ENCODE data around the gene GUK1. TPM values are rescaled to one million over a fixed set of nuclear protein-coding genes. Genes with fewer than 3 reads are reported as not detected.

Gene GUK1
- total and polyA plus RNA-seq, 2 of the 8 experiments (the other 6 are each of a cell fraction or from before 2014, with no cell fraction given), result 68.5 to 183 TPM

GRCh38 chr1:228095161-228095560 lies 44.9 kb upstream of the GUK1 start:
- no peak overlapping the region for H4K5ac ChIP-seq (ENCODE audit: insufficient read length, low read depth, low read length)
- H3K23me2 ChIP-seq (ENCODE audit: low read depth, low read length), result no peaks in the 10 kb centered on the region
- POLR2A ChIA-PET (ENCODE audit: partially characterized antibody), result no interaction called here
- peaks cover 48% of the 10 kb centered on the region for H3K79me1 ChIP-seq (ENCODE audit: low read depth, low read length)
- no peak overlapping the region for H2BK12ac ChIP-seq (ENCODE audit: low read depth, low read length)
- no peak overlapping the region for H3K14ac ChIP-seq (ENCODE audit: insufficient read length)
- no peak overlapping the region for H3K56ac ChIP-seq (replicated peaks; ENCODE audit: insufficient read length, low read depth, low read length)
- peaks cover 3 to 5% of the 10 kb centered on the region in 2 experiments; a peak in 3 of 4 replicates for H3K9me3 ChIP-seq (ENCODE audit: insufficient read depth in 2 of 2, low read depth in 1 of 2, low read length in 1 of 2)
- no peak overlapping the region for H3K4me2 ChIP-seq (ENCODE audit: insufficient read depth in 1 of 2, low read depth in 2 of 2, low read length in 2 of 2)
- no peak overlapping the region for H2BK5ac ChIP-seq (ENCODE audit: low read depth, low read length)
- H3K23ac ChIP-seq (ENCODE audit: insufficient read length), result no peak overlapping the region
- H3K27ac ChIP-seq (ENCODE audit: low read depth, low read length), result no peak overlapping the region
- H2AFZ ChIP-seq (ENCODE audit: low read length), result no peak overlapping the region
- H3K9ac ChIP-seq (replicated peaks in 1 of 4; ENCODE audit: extremely low read depth in 1 of 4, low read depth in 3 of 4, low read length in 3 of 4), result no peak overlapping the region
- no peak overlapping the region for H2BK120ac ChIP-seq (replicated peaks; ENCODE audit: low read depth, low read length)
- peaks cover 37 to 70% of the 10 kb centered on the region in 2 experiments for H4K20me1 ChIP-seq (replicated peaks in 1 of 2; ENCODE audit: control insufficient read depth in 1 of 2, insufficient read depth in 2 of 2, low read length in 2 of 2)
- CTCF ChIA-PET (ENCODE audit: partially characterized antibody), result interaction anchor here (1.0 to 2.0 kb wide), 2 partner anchors 90 to 92 kb away, joined by 5 read pairs; no protein-coding TSS in a partner anchor
- no peak overlapping the region for H4K91ac ChIP-seq (replicated peaks; ENCODE audit: insufficient read length, low read length)
- H3K4me3 ChIP-seq (ENCODE audit: extremely low read depth in 1 of 4, insufficient read depth in 2 of 4, low read depth in 3 of 4, low read length in 4 of 4), result no peak overlapping the region
- no peak overlapping the region for H3K4ac ChIP-seq (replicated peaks; ENCODE audit: insufficient read length, low read depth, low read length)
- H2BK20ac ChIP-seq (ENCODE audit: low read length), result no peak overlapping the region
- H2AK5ac ChIP-seq (ENCODE audit: low read depth, low read length), result no peak overlapping the region
- H3K27me3 ChIP-seq (replicated peaks in 1 of 4; ENCODE audit: control insufficient read depth in 3 of 4, extremely low read depth in 1 of 4, insufficient read depth in 3 of 4, low read length in 3 of 4), result no peaks in the 10 kb centered on the region
- peak overlapping the region; percentile 58; the same call in 1 of the 2 replicates for H4K8ac ChIP-seq (ENCODE audit: extremely low read depth, insufficient read depth, low read length)
- H3K36me3 ChIP-seq (ENCODE audit: control insufficient read depth in 2 of 4, insufficient read depth in 4 of 4, low read length in 3 of 4), result peaks cover 13 to 29% (median 19%) of the 10 kb centered on the region in 4 experiments; a peak in 7 of 8 replicates
- peaks cover 39 to 70% of the 10 kb centered on the region in 2 experiments for H3K79me2 ChIP-seq (ENCODE audit: control insufficient read depth in 1 of 2, insufficient read depth in 2 of 2, low read length in 2 of 2)
- no peak overlapping the region for H3K18ac ChIP-seq (ENCODE audit: extremely low read depth, low read length)
- WGBS, 2 experiments (ENCODE audit: extremely low coverage in 1 of 2, insufficient coverage in 1 of 2, insufficient read length in 1 of 2, insufficient replicate concordance in 2 of 2, low coverage in 1 of 2, low lambda C conversion rate in 2 of 2, missing lambda C conversion rate in 1 of 2), result 89% methylated on average over 4 of the region's 4 CpGs; no CpG with 5 or more reads in 1 of the 2 experiments
- no peak for FAIRE-seq
- no peak overlapping the region for H2BK15ac ChIP-seq (ENCODE audit: low read length)
- H3K4me1 ChIP-seq (replicated peaks in 1 of 4; ENCODE audit: control insufficient read depth in 3 of 4, insufficient read depth in 4 of 4, low read length in 3 of 4), result no peaks in the 10 kb centered on the region; a peak in 1 of 7 replicates
- no peak for DNase-seq (ENCODE audit: low read depth in 1 of 2, low spot score in 2 of 2)
- no peak for TF ChIP-seq YY1 (IDR thresholded peaks at IDR 0.05; ENCODE audit: low read depth, low read length)
- TF ChIP-seq ASH2L (IDR thresholded peaks at IDR 0.05; ENCODE audit: low read length), result no peak
- no peak for TF ChIP-seq POU5F1 (IDR thresholded peaks at IDR 0.05; ENCODE audit: low read depth, low read length)
- TF ChIP-seq E2F6 (IDR thresholded peaks at IDR 0.05), result no peak
- no peak for TF ChIP-seq POLR2A (IDR thresholded peaks at IDR 0.05; ENCODE audit: control extremely low read depth in 1 of 2, low read depth in 2 of 2, low read length in 2 of 2)
- no peak for TF ChIP-seq RFX5 (IDR thresholded peaks at IDR 0.05; ENCODE audit: borderline replicate concordance, low read depth, low read length)
- no peak for TF ChIP-seq EGR1 (IDR thresholded peaks at IDR 0.05; ENCODE audit: borderline replicate concordance, low read depth, low read length)
- TF ChIP-seq TEAD4 (IDR thresholded peaks at IDR 0.05; ENCODE audit: low read depth, low read length), result no peak
- no peak for TF ChIP-seq JUND (IDR thresholded peaks at IDR 0.05; ENCODE audit: low read length)
- no peak for TF ChIP-seq BRCA1 (IDR thresholded peaks at IDR 0.05; ENCODE audit: low read depth, low read length)
- TF ChIP-seq CHD2 (IDR thresholded peaks at IDR 0.05; ENCODE audit: low read length), result no peak
